Neural cell (in vitro differentiated cells): ENCODE results near the gene GPR173. TPM values are rescaled to one million over a fixed set of nuclear protein-coding genes. Genes with fewer than 3 reads are reported as not detected.

ENCODE experiments used
- H2AFZ ChIP-seq: fragments of 200-600, 300-800 bp; sonication (generic), shearing (Covaris generic); 2 replicates; pipeline ENCODE4 v1.6.0; 2014; ENCODE audit warnings: low read depth, mild to moderate bottlenecking, antibody characterized with exemption, low read length, moderate library complexity
- H3F3A ChIP-seq: fragments of 200-600 bp; shearing (Covaris generic); 2 replicates; pipeline ENCODE4 v1.6.1; 2016; ENCODE audit warnings: mild to moderate bottlenecking, moderate library complexity, mixed read lengths, antibody characterized with exemption, low read length; ENCODE audit not compliant: insufficient read depth, poor library complexity, severe bottlenecking
- H3K27ac ChIP-seq: fragments of 200-600, 300-800 bp; sonication (generic), shearing (Covaris generic); 2 replicates; pipeline ENCODE4 v1.5.1; 2014; ENCODE audit warnings: mild to moderate bottlenecking, low read length, moderate library complexity
- H3K27me3 ChIP-seq: fragments of 300-800, 200-600 bp; sonication (generic), shearing (Covaris generic); 2 replicates; pipeline ENCODE4 v1.6.0; 2014; ENCODE audit warnings: mild to moderate bottlenecking, low read depth, low read length, moderate library complexity; ENCODE audit not compliant: insufficient read depth
- H3K36me3 ChIP-seq: fragments of 300-800, 200-600 bp; sonication (generic), shearing (Covaris generic); 2 replicates; pipeline ENCODE4 v1.5.1; 2014; ENCODE audit warnings: mild to moderate bottlenecking, antibody characterized with exemption, low read length, moderate library complexity; ENCODE audit not compliant: insufficient read depth
- H3K4me2 ChIP-seq: fragments of 300-800, 200-600 bp; sonication (generic), shearing (Covaris generic); 2 replicates; pipeline ENCODE4 v1.6.0; 2014; ENCODE audit warnings: mild to moderate bottlenecking, low read length
- H3K4me3 ChIP-seq: fragments of 300-800, 200-600 bp; sonication (generic), shearing (Covaris generic); 2 replicates; pipeline ENCODE4 v1.5.1; 2014; ENCODE audit warnings: mild to moderate bottlenecking, low read length, moderate library complexity
- H3K79me2 ChIP-seq: fragments of 200-600 bp; shearing (Covaris generic); replicated peaks from 2 replicates; pipeline ENCODE4 v1.6.0; 2014; ENCODE audit warnings: mild to moderate bottlenecking, low read length, moderate library complexity; ENCODE audit not compliant: insufficient read depth
- H3K9ac ChIP-seq: fragments of 300-800, 200-600 bp; sonication (generic), shearing (Covaris generic); 2 replicates; pipeline ENCODE4 v1.6.1; 2016; ENCODE audit warnings: mild to moderate bottlenecking, low read length, mixed read lengths
- H3K9me2 ChIP-seq: fragments of 200-600 bp; shearing (Covaris generic); 2 replicates; pipeline ENCODE4 v1.6.1; 2016; ENCODE audit warnings: mild to moderate bottlenecking, low read length, mixed read lengths; ENCODE audit not compliant: insufficient read depth
- H3K9me3 ChIP-seq: fragments of 200-600, 300-800 bp; sonication (generic), shearing (Covaris generic); 2 replicates; pipeline ENCODE4 v1.6.1; 2016; ENCODE audit warnings: mild to moderate bottlenecking, mixed run types, low read length, moderate library complexity, mixed read lengths
- H4K20me1 ChIP-seq: fragments of 200-600 bp; shearing (Covaris generic); 2 replicates; pipeline ENCODE4 v1.6.1; 2016; ENCODE audit warnings: mild to moderate bottlenecking, mixed run types; ENCODE audit not compliant: insufficient read depth
- CTCF ChIP-seq: fragments of 450-650 bp; IDR thresholded peaks from 2 replicates; pipeline ENCODE4 v1.5.1; 2014; ENCODE audit warnings: antibody characterized with exemption, mild to moderate bottlenecking, moderate library complexity; ENCODE audit not compliant: poor library complexity, severe bottlenecking
- EP300 ChIP-seq: fragments of 450-650 bp; conservative IDR thresholded peaks from 2 replicates; pipeline ENCODE4 v1.6.1; 2014; ENCODE audit warnings: antibody characterized with exemption, mild to moderate bottlenecking, moderate library complexity; ENCODE audit not compliant: poor library complexity, severe bottlenecking
- EZH2 ChIP-seq: fragments of 200-600, 300-800 bp; shearing (Covaris generic), sonication (generic); IDR thresholded peaks from 2 replicates; pipeline ENCODE4 v1.6.1; 2014; ENCODE audit warnings: antibody characterized with exemption, low read length, borderline replicate concordance, mild to moderate bottlenecking; ENCODE audit not compliant: insufficient read depth, poor library complexity, severe bottlenecking
- MXI1 ChIP-seq: fragments of 450-650 bp; conservative IDR thresholded peaks from 2 replicates; pipeline ENCODE4 v1.6.1; 2014; ENCODE audit warnings: antibody characterized with exemption, mild to moderate bottlenecking; ENCODE audit not compliant: poor library complexity, severe bottlenecking
- POLR2AphosphoS5 ChIP-seq: IDR thresholded peaks from 2 replicates; pipeline ENCODE4 v1.6.1; 2012
- RAD21 ChIP-seq: fragments of 450-650 bp; conservative IDR thresholded peaks from 2 replicates; pipeline ENCODE4 v1.6.1; 2014; ENCODE audit warnings: antibody characterized with exemption, mild to moderate bottlenecking, moderate library complexity
- SMC3 ChIP-seq: fragments of 450-650 bp; conservative IDR thresholded peaks from 2 replicates; pipeline ENCODE4 v1.6.1; 2014; ENCODE audit warnings: antibody characterized with exemption, mild to moderate bottlenecking, moderate library complexity; ENCODE audit not compliant: poor library complexity
- TAF1 ChIP-seq: IDR thresholded peaks from 2 replicates; pipeline ENCODE4 v1.6.1; 2012; ENCODE audit warnings: low read depth
- polyA plus RNA-seq: library from polyadenylated mRNA; depleted of rRNA; stranded (reverse); fragments of >200 nt; gene quantifications from 2 replicates; pipeline ENCODE4 v1.2.3, GENCODE V29; 2014
- small RNA-seq, 3 experiments: library from RNA; depleted of rRNA; stranded (forward); fragments of <200 nt; gene quantifications; one replicate each; pipeline ENCODE3, GENCODE V24; 2012
- TF ChIP-seq, protein P1 (sequence below): IDR thresholded peaks from 2 replicates; pipeline ENCODE4 v1.6.1; 2012; ENCODE audit warnings: borderline replicate concordance

Gene GPR173
- polyA plus RNA-seq, 1 donor from 2014 or later, result 26.9 TPM

DNA sequence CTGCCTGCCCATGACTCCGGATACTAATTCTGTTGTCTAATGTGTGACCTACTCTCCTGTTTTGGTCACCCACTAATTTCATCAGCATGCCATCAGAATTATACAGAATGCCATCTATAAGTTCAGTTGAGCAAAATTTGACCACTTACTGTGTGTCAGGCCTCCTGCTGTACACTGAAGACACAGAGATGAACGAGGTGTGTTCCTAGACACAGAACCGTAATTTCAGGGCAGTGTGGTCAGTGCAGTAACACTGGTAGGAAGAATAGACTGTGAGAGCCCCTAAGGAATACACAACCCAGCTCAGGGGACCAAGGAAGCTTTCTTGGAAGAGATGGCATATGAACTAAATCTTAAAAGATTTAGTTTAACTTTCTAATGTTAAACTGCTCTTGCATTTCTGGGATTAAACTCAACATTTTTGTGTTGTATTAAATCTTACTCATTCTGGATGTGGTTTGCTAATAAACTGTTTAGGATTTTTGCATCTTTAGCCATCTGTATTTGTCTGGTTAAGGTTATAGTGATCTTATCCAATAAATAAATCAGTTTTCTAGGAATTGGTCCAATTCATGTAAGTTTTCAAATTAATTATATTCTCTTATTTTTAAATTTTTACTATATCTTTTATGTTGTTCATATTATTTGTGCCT, 79.6 kb downstream of the GPR173 start:
- TF ChIP-seq MXI1, result no peak
- no peak for TF ChIP-seq RAD21
- no peak for TF ChIP-seq POLR2AphosphoS5
- no peak for TF ChIP-seq SMC3
- TF ChIP-seq TAF1, result no peak
- TF ChIP-seq EZH2, result no peak
- TF ChIP-seq EP300, result no peak
- no peak for TF ChIP-seq CTCF
- TF ChIP-seq, protein P1, sequence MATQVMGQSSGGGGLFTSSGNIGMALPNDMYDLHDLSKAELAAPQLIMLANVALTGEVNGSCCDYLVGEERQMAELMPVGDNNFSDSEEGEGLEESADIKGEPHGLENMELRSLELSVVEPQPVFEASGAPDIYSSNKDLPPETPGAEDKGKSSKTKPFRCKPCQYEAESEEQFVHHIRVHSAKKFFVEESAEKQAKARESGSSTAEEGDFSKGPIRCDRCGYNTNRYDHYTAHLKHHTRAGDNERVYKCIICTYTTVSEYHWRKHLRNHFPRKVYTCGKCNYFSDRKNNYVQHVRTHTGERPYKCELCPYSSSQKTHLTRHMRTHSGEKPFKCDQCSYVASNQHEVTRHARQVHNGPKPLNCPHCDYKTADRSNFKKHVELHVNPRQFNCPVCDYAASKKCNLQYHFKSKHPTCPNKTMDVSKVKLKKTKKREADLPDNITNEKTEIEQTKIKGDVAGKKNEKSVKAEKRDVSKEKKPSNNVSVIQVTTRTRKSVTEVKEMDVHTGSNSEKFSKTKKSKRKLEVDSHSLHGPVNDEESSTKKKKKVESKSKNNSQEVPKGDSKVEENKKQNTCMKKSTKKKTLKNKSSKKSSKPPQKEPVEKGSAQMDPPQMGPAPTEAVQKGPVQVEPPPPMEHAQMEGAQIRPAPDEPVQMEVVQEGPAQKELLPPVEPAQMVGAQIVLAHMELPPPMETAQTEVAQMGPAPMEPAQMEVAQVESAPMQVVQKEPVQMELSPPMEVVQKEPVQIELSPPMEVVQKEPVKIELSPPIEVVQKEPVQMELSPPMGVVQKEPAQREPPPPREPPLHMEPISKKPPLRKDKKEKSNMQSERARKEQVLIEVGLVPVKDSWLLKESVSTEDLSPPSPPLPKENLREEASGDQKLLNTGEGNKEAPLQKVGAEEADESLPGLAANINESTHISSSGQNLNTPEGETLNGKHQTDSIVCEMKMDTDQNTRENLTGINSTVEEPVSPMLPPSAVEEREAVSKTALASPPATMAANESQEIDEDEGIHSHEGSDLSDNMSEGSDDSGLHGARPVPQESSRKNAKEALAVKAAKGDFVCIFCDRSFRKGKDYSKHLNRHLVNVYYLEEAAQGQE, result no peak

More for the DNA sequence above, 79.6 kb downstream of the GPR173 start:
- no peaks in the 10 kb centered on the region for H3K36me3 ChIP-seq
- H3K4me3 ChIP-seq, result no peak overlapping the region
- H3K9me3 ChIP-seq, result no peaks in the 10 kb centered on the region
- H3F3A ChIP-seq, result no peaks in the 10 kb centered on the region
- no peak overlapping the region for H3K9ac ChIP-seq
- no peaks in the 10 kb centered on the region for H3K27me3 ChIP-seq
- H3K9me2 ChIP-seq, result no peaks in the 10 kb centered on the region
- no peak overlapping the region for H2AFZ ChIP-seq
- no peaks in the 10 kb centered on the region for H4K20me1 ChIP-seq
- H3K27ac ChIP-seq, result no peak overlapping the region
- no peaks in the 10 kb centered on the region for H3K79me2 ChIP-seq
- no peak overlapping the region for H3K4me2 ChIP-seq

Small RNA genes lying within 50 kb of the gene (small RNA-seq; reads per million reads assigned to genes)
- 0 reads per million in 3 experiments for gene AL591212.2

Other genes with a start within 250 kb of the GPR173 start
- gene XAGE5, start 237.5 kb upstream of the GPR173 start, polyA plus RNA-seq, result not detected in 2 replicates
- not detected in 2 replicates for gene XAGE3, start 180.7 kb upstream of the GPR173 start, polyA plus RNA-seq
- 57.9 and 111 TPM in 2 replicates for gene FAM156B, start 151.5 kb upstream of the GPR173 start, polyA plus RNA-seq
- 66.4 and 66.6 TPM in 2 replicates for gene FAM156A, start 90.3 kb upstream of the GPR173 start, polyA plus RNA-seq
- gene TSPYL2, start 33.6 kb downstream of the GPR173 start, polyA plus RNA-seq, result 40.2 and 43.2 TPM in 2 replicates
- 35.4 and 37.5 TPM in 2 replicates for gene KANTR, start 45.4 kb downstream of the GPR173 start, polyA plus RNA-seq
- gene KDM5C, start 176.4 kb downstream of the GPR173 start, polyA plus RNA-seq, result 67.8 and 90.8 TPM in 2 replicates
- gene IQSEC2, start 232.8 kb downstream of the GPR173 start, polyA plus RNA-seq, result 2.4 and 3.6 TPM in 2 replicates